ENCODE results near the gene HELZ. TPM values are rescaled to one million over a fixed set of nuclear protein-coding genes. Genes with fewer than 3 reads are reported as not detected.

HELZ gene
- total and polyA plus RNA-seq, 2 of the 8 experiments (the other 6 are each of a cell fraction or from before 2014, with no cell fraction given), result 10.0 to 48.7 TPM

GRCh38 chr17:67025216-67025792 is 219.7 kb downstream of the HELZ start (continued):
- no peak for TF ChIP-seq MAX (IDR thresholded peaks at IDR 0.05)
- no peak for TF ChIP-seq CTBP2 (IDR thresholded peaks at IDR 0.05; ENCODE audit: borderline replicate concordance, insufficient read depth, insufficient read length, low read length)
- no peak for TF ChIP-seq RXRA (IDR thresholded peaks at IDR 0.05; ENCODE audit: insufficient read depth, low read depth, low read length)
